ENCODE measurements around the gene ECSIT. TPM values are rescaled to one million over a fixed set of nuclear protein-coding genes. Genes with fewer than 3 reads are reported as not detected.
"Not testable (repeated sequence)": the region's sequence is repeated elsewhere in the genome, so short reads cannot be mapped to it uniquely, and the experiment has no call there.

Gene ECSIT, protein sequence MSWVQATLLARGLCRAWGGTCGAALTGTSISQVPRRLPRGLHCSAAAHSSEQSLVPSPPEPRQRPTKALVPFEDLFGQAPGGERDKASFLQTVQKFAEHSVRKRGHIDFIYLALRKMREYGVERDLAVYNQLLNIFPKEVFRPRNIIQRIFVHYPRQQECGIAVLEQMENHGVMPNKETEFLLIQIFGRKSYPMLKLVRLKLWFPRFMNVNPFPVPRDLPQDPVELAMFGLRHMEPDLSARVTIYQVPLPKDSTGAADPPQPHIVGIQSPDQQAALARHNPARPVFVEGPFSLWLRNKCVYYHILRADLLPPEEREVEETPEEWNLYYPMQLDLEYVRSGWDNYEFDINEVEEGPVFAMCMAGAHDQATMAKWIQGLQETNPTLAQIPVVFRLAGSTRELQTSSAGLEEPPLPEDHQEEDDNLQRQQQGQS
- total RNA-seq: 24.4 TPM

DNA sequence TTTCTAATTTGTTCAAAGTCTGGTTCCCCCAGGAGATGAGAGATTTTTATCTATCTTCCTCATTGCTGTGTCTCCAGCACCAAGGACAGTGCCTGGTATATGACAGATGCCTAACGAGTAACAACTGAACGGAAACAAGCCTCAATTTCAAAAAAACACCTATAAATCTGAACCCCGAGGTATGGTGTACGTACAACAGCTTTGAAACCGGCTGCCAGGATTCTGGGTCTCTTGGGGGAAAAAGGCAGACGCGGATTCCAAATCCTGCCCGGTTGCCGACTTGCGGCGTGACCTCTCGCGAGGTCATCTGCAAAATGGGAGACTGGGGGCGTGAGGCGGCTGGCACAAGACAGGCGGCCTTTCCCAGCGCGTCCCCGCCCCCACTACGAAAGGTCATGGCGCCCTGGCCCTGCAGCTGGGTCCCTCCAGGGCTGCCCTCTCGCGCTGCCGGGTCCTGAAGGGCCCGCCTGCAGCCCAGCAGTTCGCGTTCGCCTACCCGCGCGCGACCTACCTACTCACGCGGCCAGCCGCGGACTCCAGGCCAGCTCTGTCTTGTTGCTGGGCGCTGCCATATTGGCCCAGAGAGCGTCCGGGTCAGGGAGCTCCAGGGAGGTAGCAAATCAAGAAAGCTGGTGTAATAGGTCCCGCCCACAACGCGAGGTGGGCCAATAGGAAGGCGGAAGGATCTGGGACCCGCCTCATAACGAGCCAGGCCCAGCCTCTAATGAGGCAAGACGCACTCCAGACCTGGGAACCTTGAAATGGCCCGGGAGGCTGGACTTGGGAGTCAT is at the start of gene ECSIT:
Gene ECSIT, minus strand, starts transcription at position 584 of the 791 bp plus-strand sequence. CDS start 9,964 bp downstream, outside the sequence.
- DNase-seq: peak; percentile 95

DNA sequence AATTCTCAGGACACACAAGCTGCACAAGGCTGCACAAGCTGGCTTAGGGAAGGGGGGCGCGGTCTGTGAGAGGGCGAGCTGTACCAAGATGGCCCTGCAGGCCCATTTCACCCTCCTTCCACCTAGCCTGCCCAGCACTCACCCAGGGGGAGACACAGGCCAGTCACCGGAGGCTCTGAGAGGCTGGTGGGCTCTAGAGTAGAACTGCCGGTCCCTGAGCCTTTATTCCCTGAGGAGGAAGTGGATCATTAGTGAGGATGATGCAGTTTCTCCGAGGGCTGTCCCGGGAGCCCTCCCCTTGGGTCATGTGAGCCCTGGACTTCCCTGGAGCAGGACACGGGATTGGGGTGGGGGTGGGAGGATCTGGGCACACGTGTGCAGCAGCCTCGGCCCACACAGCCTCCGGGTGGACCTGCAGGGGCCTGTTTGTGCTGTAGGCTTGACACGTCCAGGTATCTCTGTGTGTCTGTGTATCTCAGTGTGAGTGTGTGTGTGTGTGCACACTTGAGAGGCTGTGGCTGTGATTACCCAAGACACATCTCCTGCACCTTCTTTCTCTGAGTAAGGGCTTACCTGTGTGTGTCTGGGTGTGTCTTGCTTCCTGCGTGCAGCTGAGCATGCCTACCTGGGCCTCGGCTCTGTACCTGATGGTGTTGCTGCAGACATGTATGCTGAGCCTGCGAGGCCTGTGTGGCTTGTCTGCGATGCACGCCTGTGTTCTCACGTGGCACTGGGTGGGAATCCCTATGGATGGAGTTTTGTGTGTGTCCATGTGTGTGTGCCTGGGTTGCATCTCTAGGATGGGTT is 48.7 kb upstream of the ECSIT start, which contains the start of gene ACP5:
Gene ACP5, minus strand, starts transcription at position 195 of the 807 bp plus-strand sequence. CDS start 328 bp downstream, outside the sequence.
- no peak for DNase-seq

GRCh38 chr19:11576227-11576626 is 47.3 kb upstream of the ECSIT start:
- no peak for DNase-seq

GRCh38 chr19:11574689-11575088 is 45.8 kb upstream of the ECSIT start:
- no peak for DNase-seq

- DNase-seq: not testable (repeated sequence)
Observed at GRCh38 chr19:11573763-11574162, 44.8 kb upstream of the ECSIT start.

GRCh38 chr19:11573354-11573753 is 44.4 kb upstream of the ECSIT start:
- DNase-seq: not testable (repeated sequence)

DNA sequence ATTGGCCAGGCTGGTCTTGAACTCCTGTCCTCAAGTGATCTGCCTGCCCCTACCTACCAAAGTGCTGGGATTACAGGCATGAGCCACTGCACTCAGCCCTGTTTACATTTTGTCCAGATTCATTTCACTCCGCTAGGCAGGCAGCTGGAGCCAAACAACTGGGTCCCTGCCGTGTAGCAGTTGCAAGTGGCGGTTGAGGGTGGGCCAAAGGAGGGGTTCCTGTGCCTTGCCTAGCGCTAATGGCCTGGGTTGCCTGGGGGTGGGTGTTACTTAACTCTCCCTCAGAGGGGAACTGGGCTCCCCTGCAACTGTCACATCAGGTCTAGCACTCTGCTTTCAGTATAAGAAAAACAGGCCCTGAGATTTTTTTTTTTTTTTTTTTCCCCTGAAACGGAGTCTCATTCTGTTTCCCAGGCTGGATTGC is 41.1 kb upstream of the ECSIT start:
- no peak for DNase-seq

DNA sequence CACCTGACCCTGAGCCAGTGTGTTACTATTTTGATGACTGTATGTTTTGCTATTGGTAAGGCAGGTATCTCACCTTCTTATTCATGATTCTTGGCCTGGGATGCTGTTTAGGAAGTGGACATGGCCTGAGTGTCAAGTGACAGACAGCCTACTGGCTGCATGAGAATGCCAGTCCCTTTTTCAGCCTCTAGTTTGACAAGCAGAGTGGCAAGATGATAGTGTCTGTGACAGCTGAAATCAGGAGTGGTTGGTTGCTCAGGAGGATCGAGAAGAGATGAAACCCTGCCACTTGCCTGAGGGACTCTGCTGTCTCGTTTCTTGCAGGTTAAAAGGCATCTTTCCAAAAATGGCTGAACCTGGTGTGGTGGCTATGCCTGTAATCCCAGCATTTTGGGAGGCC is 37.2 kb upstream of the ECSIT start:
- no peak for DNase-seq

DNA sequence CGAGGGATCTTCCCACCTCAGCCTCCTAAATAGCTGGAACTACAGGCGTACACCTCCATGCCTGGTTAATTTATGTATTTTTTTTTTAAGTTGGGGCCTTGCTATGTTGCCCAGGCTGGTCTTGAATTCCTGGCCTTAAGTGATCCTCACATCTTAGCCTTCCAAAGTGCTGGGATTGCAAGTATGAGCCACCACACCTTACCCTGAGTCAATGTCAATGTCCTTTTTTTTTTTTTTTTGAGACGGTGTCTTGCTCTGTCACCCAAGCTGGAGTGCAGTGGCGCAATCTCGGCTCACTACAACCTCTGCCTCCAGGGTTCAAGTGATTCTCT is 36.7 kb upstream of the ECSIT start:
- not testable (repeated sequence) for DNase-seq

DNA sequence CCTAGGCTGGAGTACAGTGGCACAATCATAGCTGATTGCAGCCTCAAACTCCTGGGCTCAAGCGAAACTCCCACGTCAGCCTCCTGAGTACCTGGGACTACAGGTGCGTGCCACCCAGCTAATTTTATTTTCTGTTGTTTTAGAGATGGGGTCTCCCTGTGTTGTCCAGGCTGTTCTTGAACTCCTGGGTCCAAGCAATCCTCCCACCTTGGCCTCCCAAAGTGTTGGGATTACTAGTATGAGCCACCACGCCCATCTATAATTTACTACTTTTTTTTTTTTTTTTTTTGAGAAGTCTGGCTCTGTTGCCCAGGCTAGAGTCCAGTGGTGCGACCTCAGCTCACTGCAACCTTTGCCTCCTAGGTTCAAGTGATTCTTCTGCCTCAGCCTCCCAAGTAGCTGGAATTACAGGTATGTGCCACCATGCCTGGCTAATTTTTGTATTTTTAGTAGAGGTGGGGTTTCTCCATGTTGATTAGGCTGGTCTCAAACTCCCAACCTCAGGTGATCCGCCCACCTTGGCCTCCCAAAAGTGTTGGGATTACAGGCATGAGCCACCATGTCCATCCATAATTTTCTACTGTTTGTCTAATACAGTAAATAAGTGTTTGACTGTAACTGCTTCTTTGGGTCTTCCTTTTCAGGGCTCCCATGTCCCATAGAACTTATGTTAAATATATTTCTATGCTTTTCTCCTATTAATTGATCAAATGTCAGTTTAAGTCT is 35.3 kb upstream of the ECSIT start:
- not testable (repeated sequence) for DNase-seq

GRCh38 chr19:11563532-11563931 is 34.6 kb upstream of the ECSIT start:
- DNase-seq: no peak

DNA sequence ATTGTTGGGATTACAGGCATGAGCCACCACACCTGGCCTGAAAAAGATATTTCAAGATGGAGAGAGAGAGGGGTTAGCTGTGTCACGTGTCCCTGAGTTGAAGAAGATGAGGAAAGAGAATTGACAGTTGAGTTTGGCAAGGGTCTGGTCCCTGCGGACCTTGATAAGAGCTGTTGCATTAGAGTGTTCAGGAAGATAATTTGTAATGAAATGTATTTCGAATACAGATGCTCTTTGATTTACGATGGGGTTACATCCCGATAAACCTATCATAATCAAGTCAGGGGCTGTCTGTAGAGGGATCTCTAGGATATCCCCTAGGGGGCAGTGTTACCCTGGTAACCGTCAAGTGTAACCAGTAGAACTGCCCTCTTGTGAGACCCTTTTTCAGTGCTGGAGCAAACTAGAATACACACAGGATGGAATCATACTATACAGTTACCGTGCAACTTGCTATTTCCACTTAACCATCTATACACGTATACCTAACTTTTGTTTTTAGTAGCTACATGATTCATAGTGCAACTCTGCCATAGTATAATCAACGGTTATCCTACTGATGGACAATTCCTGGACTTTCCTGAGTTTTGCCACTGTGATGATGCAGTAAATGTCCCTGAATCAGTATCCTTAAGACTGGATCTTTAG is 31.6 kb upstream of the ECSIT start:
- peak; percentile 30 for DNase-seq

DNA sequence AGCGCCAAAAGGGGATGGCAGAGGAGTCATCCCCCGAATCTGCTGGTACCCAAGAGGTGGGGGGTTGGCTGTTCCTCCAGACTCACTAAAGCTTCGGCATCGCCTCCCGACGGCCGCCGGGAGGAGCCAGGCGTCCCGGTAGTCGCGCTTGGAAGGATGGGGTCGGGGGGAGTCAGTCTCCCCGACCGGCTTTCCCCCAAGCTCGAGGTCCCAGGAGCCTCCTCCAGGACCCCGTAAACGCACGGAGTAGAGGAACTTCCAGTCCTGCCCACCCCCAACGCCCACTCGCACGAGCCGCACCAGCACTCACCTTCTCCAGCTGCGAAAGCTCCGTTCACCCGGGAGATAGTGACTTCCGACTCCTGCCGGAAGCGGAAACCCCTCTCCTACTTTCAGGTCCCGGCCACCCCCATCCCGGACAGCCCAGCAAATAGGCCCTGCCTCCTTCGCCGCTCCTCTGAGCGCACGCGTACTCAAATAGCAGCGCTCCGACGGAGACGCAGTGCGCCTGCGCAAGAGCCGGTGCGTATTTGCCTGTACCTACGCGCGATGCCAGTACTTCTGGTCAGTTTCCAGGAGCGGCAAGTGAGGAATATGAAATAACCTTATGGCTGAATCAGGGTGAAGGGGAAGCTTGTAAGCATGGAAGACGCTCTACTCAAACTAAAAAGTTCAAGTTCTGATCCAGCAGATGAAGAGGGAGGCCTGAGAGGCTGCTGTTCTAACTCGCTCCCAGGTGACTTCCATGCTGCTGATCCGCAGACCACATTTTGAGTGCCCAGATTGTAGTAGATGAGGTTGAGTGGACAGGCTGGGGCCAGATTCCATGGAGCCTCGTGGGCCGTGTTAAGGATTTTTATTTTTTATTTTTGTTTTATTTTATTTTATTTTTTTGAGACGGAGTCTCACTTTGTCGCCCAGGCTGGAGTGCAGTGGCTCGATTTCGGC is 30.2 kb upstream of the ECSIT start, which contains the start of gene ELOF1:
Gene ELOF1, minus strand, starts transcription at position 350 of the 948 bp plus-strand sequence. CDS start 4,883 bp downstream, outside the sequence.
- DNase-seq: peak; percentile 97

DNA sequence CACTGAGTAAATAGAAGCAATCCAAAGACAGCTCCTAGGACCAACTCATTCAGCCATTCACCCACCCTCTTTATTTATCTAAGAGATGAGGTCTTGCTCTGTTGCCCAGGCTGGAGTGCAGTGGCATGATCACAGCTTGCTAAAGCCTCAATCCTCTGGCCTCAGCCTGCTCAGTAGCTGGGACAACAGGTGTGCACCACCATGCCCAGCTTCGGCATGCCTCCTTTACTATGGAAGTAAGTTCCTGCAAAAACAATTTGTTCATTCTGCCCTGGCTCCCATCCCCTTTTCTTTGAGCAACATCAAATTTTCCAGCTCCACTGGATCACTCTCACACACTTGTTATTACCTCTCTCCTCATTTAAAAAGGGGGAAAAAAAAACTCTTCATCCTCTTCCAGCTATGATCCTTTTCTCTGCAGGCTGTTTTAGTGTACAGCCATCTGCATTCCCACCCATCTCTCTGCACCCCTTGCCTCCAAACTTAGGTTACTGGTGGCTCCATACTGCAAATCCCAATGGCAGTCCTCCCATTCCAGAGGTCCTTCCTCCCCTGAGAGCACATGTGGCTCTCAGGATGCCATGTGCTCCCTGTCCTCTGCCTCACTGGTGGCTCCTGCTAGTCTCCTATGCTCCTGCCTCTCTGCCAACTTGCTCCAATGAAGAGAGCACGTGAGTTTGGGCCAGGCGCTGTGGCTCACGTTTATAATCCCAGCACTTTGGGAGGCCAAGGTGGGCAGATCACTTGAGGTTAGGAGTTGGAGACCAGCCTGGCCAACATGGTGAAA is 27.9 kb upstream of the ECSIT start:
- no peak for DNase-seq

- no peak for DNase-seq
Observed at GRCh38 chr19:11555246-11555645, 26.3 kb upstream of the ECSIT start.

GRCh38 chr19:11554160-11554559 is 25.2 kb upstream of the ECSIT start:
- no peak for DNase-seq

- DNase-seq: no peak
Observed at GRCh38 chr19:11552666-11553372, 23.9 kb upstream of the ECSIT start.

DNA sequence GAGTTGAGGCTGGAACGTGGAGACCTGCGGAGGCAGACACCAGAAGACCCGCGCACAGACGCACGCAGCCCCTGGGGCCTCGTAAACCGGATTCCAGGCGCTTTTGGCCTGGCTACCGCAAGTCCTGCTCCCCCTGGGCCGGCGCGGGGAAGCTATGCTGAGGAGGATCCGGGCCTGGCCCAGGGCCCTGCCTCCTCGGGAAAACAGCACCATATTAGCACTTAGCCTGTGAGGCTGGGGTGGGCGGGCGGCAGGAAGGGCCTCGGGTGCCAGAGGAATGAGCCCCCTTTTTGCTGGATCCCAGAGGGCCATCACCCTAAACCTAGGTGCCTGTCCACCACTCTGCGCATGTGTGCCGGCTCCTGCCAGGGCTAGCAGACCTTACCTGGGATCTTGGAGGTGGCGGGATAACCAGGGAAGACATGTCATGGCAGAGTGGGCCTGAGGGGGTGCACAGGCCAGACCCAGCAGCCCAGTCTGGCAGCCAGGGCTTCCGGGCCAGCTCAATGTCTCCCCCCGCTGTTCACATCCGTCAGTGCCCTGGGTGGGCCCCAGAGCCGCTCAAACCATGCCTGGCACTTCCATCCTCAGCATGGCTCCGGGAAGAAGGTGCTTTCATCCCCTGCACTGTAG is 22.8 kb upstream of the ECSIT start:
- DNase-seq: no peak

Measured in skin of body (tissue), 2 donors.